ENCODE measurements around the gene C1orf87. TPM values are rescaled to one million over a fixed set of nuclear protein-coding genes. Genes with fewer than 3 reads are reported as not detected.
A peak's percentile ranks its signal among the peaks of the same experiment; 100 is the strongest.
"Not testable (repeated sequence)": the region's sequence is repeated elsewhere in the genome, so short reads cannot be mapped to it uniquely, and the experiment has no call there.

Gene C1orf87
- total RNA-seq, 2 experiments from 2014 or later, result not detected

- no peaks in the 10 kb centered on the region for H3K9me3 Mint-ChIP-seq
- no peaks in the 10 kb centered on the region for H3K36me3 Mint-ChIP-seq
- no peak overlapping the region for H3K4me3 Mint-ChIP-seq
- CTCF ChIA-PET, result interaction anchor here (0.9 to 3.6 kb wide), 4 partner anchors 7 to 32 kb away, joined by 3 to 25 read pairs (median 6); no protein-coding TSS in a partner anchor
- H3K27ac Mint-ChIP-seq, result no peak overlapping the region
- peaks cover 14% of the 10 kb centered on the region for H3K27me3 Mint-ChIP-seq
- POLR2A ChIA-PET, result no interaction called here
- no peak for DNase-seq
- H3K4me1 Mint-ChIP-seq (ENCODE audit: low read depth), result no peaks in the 10 kb centered on the region
- intact Hi-C loops (cut with micrococcal nuclease), result loop anchor here (5.0 to 10.0 kb wide), 3 partner anchors 785 to 1473 kb away; no protein-coding TSS in a partner anchor
These were observed 93.9 kb downstream of the C1orf87 start for GRCh38 chr1:59979666-59980065.

DNA sequence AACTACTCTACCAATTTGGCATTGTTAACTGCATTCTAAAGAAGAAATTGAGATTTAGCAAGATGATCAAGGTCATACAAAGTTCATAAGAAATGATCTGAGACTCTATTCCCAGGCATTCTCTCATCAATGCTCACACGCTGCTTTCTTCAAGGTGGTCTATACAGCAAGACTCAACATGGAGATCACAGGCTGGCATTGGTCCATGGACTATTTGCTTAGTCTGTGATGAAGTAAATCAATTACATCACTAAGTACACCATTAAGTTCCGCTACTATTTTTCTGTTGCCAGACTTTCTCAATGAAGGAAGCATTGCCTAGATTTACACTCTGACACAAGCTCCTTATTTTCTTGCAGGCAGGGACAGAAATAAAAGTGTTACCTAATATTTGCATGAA, 95.1 kb downstream of the C1orf87 start:
- CTCF ChIA-PET, result interaction anchor here (1.4 to 4.3 kb wide), 3 partner anchors 9 to 31 kb away, joined by 4 to 31 read pairs (median 8); no protein-coding TSS in a partner anchor
- Mint-ChIP-seq H3K27ac (no peak overlapping the region), H3K36me3 (no peaks in the 10 kb centered on the region), H3K27me3 (peaks cover 15% of the 10 kb centered on the region), H3K4me3 (no peak overlapping the region), H3K4me1 (ENCODE audit: low read depth) (no peaks in the 10 kb centered on the region), H3K9me3 (no peaks in the 10 kb centered on the region)
- intact Hi-C loops (cut with micrococcal nuclease), result loop anchor here (5.0 to 10.0 kb wide), 3 partner anchors 786 to 1474 kb away; no protein-coding TSS in a partner anchor
- POLR2A ChIA-PET, result no interaction called here
- no peak for DNase-seq

DNA sequence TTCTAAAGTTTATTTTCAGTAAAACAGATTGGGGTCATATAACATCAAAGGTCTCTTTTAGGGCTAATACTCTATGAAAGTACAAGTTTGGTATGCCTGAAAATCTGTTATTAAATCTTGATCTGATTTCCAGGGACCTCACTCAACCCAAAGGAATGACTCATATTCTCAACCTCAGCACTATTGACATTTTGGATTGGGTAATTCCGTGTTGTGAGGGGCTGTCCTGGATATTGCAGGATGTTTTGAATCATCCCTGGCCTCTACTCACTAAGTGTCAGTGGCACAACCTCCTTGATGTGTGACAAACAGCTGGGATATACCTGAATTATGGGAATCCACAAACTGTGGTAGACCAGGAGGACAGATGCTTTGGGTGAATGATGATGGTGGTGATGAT, 95.5 kb downstream of the C1orf87 start:
- no peak overlapping the region for H3K4me3 Mint-ChIP-seq
- H3K9me3 Mint-ChIP-seq, result no peaks in the 10 kb centered on the region
- intact Hi-C loops (cut with micrococcal nuclease), result loop anchor here (5.0 to 10.0 kb wide), 3 partner anchors 787 to 1474 kb away; no protein-coding TSS in a partner anchor
- H3K4me1 Mint-ChIP-seq (ENCODE audit: low read depth), result no peaks in the 10 kb centered on the region
- H3K36me3 Mint-ChIP-seq, result no peaks in the 10 kb centered on the region
- ChIA-PET CTCF (interaction anchor here (1.2 to 4.3 kb wide), 5 partner anchors 9 to 1875 kb away, joined by 3 to 31 read pairs (median 5); no protein-coding TSS in a partner anchor), POLR2A (no interaction called here)
- no peak overlapping the region for H3K27ac Mint-ChIP-seq
- DNase-seq, result no peak
- H3K27me3 Mint-ChIP-seq, result peaks cover 15% of the 10 kb centered on the region

DNA sequence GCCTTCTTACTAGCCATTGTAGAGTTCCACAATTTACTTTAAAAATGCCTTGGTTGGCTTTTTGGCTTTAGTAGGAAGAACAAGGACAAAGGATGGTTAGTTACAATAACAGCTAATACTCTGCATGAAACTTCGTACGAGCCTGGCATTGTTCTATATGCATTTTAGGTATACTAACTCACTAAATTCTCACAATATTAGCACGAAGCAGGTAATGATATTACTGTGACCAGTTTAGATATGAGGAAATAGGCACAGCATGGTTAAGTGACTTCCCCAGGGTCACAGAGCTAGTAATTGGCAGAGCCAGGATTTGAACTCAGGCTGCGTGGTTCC, 96.5 kb downstream of the C1orf87 start:
- H3K36me3 Mint-ChIP-seq, result no peaks in the 10 kb centered on the region
- POLR2A ChIA-PET, result no interaction called here
- CTCF ChIA-PET, result interaction anchor here (0.6 to 4.3 kb wide), 10 partner anchors 10 to 1876 kb away, joined by 3 to 31 read pairs (median 5); no protein-coding TSS in a partner anchor
- no peak for DNase-seq
- H3K27me3 Mint-ChIP-seq, result peaks cover 17% of the 10 kb centered on the region
- intact Hi-C loops (cut with micrococcal nuclease), result loop anchor here (5.0 to 10.0 kb wide), 3 partner anchors 788 to 1475 kb away; no protein-coding TSS in a partner anchor
- no peaks in the 10 kb centered on the region for H3K4me1 Mint-ChIP-seq (ENCODE audit: low read depth)
- no peak overlapping the region for H3K4me3 Mint-ChIP-seq
- no peaks in the 10 kb centered on the region for H3K9me3 Mint-ChIP-seq
- no peak overlapping the region for H3K27ac Mint-ChIP-seq

DNA sequence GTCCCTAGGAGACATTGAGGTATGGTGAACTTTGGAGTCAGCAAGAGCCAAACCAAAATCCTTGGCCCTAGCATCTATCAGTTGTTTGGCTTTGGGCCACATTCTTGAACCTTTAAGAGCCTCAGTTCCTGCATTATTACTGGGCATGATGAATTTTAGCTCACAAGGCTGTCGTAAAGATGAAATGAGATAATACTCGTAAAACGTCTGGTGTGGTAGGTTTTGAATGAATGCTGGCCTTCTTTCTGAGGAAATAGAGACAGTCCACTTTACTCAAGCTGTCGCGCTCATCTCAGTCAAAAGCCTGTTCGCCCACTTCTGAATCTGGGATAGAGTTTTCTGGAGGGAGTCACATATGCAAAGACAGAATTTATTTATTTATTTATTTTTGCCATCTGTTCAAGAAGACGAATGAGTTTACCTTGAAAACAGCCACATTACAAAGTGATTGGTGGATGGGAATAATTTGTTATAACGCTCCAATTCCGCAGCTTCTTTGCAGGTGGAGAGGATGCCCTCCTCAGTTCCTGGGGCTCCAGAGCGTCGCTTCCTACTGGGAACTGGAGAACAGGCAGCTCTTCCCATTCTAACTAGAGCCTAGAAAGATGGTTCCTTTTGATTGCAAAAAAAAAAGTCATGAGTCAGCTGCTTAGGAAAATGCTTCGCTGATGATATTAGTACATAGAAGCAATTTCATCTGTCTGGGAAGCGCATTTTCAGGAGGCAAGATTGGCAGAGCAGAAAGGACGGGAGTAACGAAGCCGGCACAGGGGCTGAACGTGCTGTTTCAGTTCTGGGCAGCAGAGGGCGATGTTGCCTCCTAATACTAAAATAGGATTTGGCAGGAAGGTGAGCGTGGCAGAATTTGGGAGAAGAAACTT, 97.1 kb downstream of the C1orf87 start:
- intact Hi-C loops (cut with micrococcal nuclease), result loop anchor here (5.0 to 10.0 kb wide), 3 partner anchors 788 to 1476 kb away; no protein-coding TSS in a partner anchor
- POLR2A ChIA-PET, result no interaction called here
- peaks cover 18% of the 10 kb centered on the region for H3K27me3 Mint-ChIP-seq
- no peaks in the 10 kb centered on the region for H3K36me3 Mint-ChIP-seq
- H3K27ac Mint-ChIP-seq, result no peak overlapping the region
- DNase-seq, result peak; percentile 59
- peaks cover 1% of the 10 kb centered on the region for H3K4me1 Mint-ChIP-seq (ENCODE audit: low read depth)
- CTCF ChIA-PET, result interaction anchor here (0.6 to 4.3 kb wide), 13 partner anchors 11 to 1876 kb away, joined by 3 to 31 read pairs (median 4); no protein-coding TSS in a partner anchor
- H3K4me3 Mint-ChIP-seq, result no peak overlapping the region
- H3K9me3 Mint-ChIP-seq, result no peaks in the 10 kb centered on the region

- ChIA-PET POLR2A (no interaction called here), CTCF (interaction anchor here (2.4 to 3.3 kb wide), 2 partner anchors 7 to 10 kb away, joined by 7 to 25 read pairs; no protein-coding TSS in a partner anchor)
- no peak for DNase-seq
- Mint-ChIP-seq H3K27me3 (peaks cover 21% of the 10 kb centered on the region), H3K4me1 (ENCODE audit: low read depth) (peaks cover 6% of the 10 kb centered on the region), H3K27ac (no peak overlapping the region), H3K4me3 (no peak overlapping the region), H3K36me3 (no peaks in the 10 kb centered on the region), H3K9me3 (no peaks in the 10 kb centered on the region)
- intact Hi-C loops (cut with micrococcal nuclease), result loop anchor here (10.0 kb wide), 1 partner anchor 791 kb away; no protein-coding TSS in a partner anchor
These were observed 99.9 kb downstream of the C1orf87 start for GRCh38 chr1:59973719-59974118.

- no peak overlapping the region for H3K4me3 Mint-ChIP-seq
- no peak for DNase-seq
- ChIA-PET CTCF (interaction anchor here (0.9 to 3.3 kb wide), 9 partner anchors 8 to 1616 kb away, joined by 3 to 25 read pairs (median 4); no protein-coding TSS in a partner anchor), POLR2A (no interaction called here)
- H3K36me3 Mint-ChIP-seq, result no peaks in the 10 kb centered on the region
- H3K27me3 Mint-ChIP-seq, result peaks cover 21% of the 10 kb centered on the region
- no peaks in the 10 kb centered on the region for H3K9me3 Mint-ChIP-seq
- H3K4me1 Mint-ChIP-seq (ENCODE audit: low read depth), result peaks cover 6% of the 10 kb centered on the region
- intact Hi-C loops (cut with micrococcal nuclease), result loop anchor here (10.0 kb wide), 1 partner anchor 792 kb away; no protein-coding TSS in a partner anchor
- no peak overlapping the region for H3K27ac Mint-ChIP-seq
These were observed 101.2 kb downstream of the C1orf87 start for GRCh38 chr1:59972216-59972927.

- DNase-seq, result peak; percentile 60
- intact Hi-C loops (cut with micrococcal nuclease), result loop anchor here (10.0 kb wide), 1 partner anchor 793 kb away; no protein-coding TSS in a partner anchor
- peaks cover 6% of the 10 kb centered on the region for H3K4me1 Mint-ChIP-seq (ENCODE audit: low read depth)
- H3K36me3 Mint-ChIP-seq, result no peaks in the 10 kb centered on the region
- no peak overlapping the region for H3K4me3 Mint-ChIP-seq
- ChIA-PET CTCF (interaction anchor here (0.5 to 3.3 kb wide), 20 partner anchors 9 to 1876 kb away, joined by 3 to 25 read pairs (median 4); no protein-coding TSS in a partner anchor), POLR2A (no interaction called here)
- no peak overlapping the region for H3K27ac Mint-ChIP-seq
- peaks cover 21% of the 10 kb centered on the region for H3K27me3 Mint-ChIP-seq
- H3K9me3 Mint-ChIP-seq, result no peaks in the 10 kb centered on the region
These were observed 102.1 kb downstream of the C1orf87 start for GRCh38 chr1:59971464-59971911.

DNA sequence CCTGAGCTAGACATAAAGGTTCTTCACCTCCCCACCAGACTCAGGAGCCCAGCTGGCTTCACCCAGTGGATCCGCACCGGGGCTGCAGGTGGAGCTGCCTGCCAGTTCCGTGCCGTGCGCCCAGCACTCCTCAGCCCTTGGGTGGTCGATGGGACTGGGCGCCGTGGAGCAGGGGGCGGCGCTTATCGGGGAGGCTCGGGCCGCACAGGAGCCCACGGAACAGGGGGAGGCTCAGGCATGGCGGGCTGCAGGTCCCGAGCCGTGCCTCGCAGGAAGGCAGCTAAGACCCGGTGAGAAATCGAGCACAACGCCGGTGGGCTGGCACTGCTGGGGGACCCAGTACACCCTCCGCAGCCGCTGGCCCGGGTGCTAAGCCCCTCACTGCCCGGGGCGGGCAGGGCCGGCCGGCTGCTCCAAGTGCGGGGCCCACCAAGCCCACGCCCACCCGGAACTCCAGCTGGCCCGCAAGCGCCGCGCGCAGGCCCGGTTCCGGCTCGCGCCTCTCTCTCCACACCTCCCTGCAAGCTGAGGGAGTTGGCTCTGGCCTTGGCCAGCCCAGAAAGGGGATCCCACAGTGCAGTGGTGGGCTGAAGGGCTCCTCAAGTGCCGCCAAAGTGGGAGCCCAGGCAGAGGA, 103.9 kb downstream of the C1orf87 start:
- CTCF ChIA-PET; H3K27me3 Mint-ChIP-seq; H3K9me3 Mint-ChIP-seq; DNase-seq; H3K4me1 Mint-ChIP-seq (ENCODE audit: low read depth); POLR2A ChIA-PET; H3K27ac Mint-ChIP-seq; H3K4me3 Mint-ChIP-seq; H3K36me3 Mint-ChIP-seq: not testable (repeated sequence)
- intact Hi-C loops (cut with micrococcal nuclease), result loop anchor here (10.0 kb wide), 1 partner anchor 795 kb away; no protein-coding TSS in a partner anchor

DNA sequence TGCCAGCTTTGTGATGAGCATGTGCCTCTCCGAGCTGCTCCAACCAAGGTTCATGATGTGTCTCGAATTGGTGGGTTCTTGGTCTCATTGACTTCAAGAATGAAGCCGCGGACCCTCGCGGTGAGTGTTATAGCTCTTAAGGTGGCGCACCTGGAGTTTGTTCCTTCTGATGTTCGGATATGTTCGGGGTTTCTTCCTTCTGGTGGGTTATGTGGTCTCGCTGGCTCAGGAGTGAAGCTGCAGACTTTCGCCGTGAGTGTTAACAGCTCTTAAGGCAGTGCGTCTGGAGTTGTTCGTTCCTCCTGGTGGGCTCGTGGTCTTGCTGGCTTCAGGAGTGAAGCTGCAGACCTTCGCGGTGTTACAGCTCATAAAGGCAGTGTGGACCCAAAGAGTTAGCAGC, 104.8 kb downstream of the C1orf87 start:
- H3K4me1 Mint-ChIP-seq (ENCODE audit: low read depth); H3K27me3 Mint-ChIP-seq; H3K27ac Mint-ChIP-seq; CTCF ChIA-PET; H3K4me3 Mint-ChIP-seq; H3K36me3 Mint-ChIP-seq; DNase-seq; intact Hi-C loops (cut with micrococcal nuclease); H3K9me3 Mint-ChIP-seq; POLR2A ChIA-PET: not testable (repeated sequence)

DNA sequence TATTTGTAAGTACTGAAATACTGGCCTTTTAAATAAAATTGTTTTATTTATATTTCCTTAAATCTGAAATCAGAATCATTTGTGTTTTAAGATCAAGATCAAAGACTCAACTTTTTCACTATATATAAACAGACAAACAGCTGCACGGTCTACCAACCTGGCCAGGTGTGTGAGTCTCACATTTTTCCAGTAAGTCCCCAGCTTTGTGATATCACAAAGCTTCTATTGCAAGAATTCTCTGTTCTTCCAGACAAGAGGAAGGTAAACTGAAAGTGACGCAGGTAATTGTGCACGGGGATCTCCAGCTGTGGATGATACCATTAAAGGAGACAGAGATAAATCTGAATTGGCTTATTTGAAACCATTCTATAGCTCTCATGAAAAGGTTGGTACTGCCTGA, 105.8 kb downstream of the C1orf87 start:
- Mint-ChIP-seq H3K27ac (no peak overlapping the region), H3K4me3 (no peak overlapping the region), H3K27me3 (peaks cover 6% of the 10 kb centered on the region), H3K9me3 (no peaks in the 10 kb centered on the region), H3K4me1 (ENCODE audit: low read depth) (peaks cover 6% of the 10 kb centered on the region), H3K36me3 (no peaks in the 10 kb centered on the region)
- intact Hi-C loops (cut with micrococcal nuclease), result no loop called here
- no peak for DNase-seq
- ChIA-PET CTCF (interaction anchor here (0.8 to 4.9 kb wide), 2 partner anchors 9 to 93 kb away, joined by 3 to 31 read pairs; no protein-coding TSS in a partner anchor), POLR2A (no interaction called here)
